ENCODE measurements around the gene SHISA8.

GRCh38 chr22:41891407-41891806 lies 23.5 kb downstream of the SHISA8 start:
- TF ChIP-seq TARDBP (IDR thresholded peaks at IDR 0.05): no peak
- TF ChIP-seq FOXA1 (IDR thresholded peaks at IDR 0.05): no peak
- TF ChIP-seq FOXM1 (IDR thresholded peaks at IDR 0.05; ENCODE audit: borderline replicate concordance): no peak
- no peak for TF ChIP-seq BHLHE40 (IDR thresholded peaks at IDR 0.05; ENCODE audit: borderline replicate concordance)
- TF ChIP-seq NFRKB (IDR thresholded peaks at IDR 0.05): no peak
- no peak for TF ChIP-seq SUZ12 (IDR thresholded peaks at IDR 0.05)
- no peak for TF ChIP-seq ELF4 (IDR thresholded peaks at IDR 0.05)
- TF ChIP-seq SP1 (IDR thresholded peaks at IDR 0.05): no peak
- TF ChIP-seq ARNT (IDR thresholded peaks at IDR 0.05): no peak
- no peak for TF ChIP-seq ZNF384 (IDR thresholded peaks at IDR 0.05)
- TF ChIP-seq, protein P1, sequence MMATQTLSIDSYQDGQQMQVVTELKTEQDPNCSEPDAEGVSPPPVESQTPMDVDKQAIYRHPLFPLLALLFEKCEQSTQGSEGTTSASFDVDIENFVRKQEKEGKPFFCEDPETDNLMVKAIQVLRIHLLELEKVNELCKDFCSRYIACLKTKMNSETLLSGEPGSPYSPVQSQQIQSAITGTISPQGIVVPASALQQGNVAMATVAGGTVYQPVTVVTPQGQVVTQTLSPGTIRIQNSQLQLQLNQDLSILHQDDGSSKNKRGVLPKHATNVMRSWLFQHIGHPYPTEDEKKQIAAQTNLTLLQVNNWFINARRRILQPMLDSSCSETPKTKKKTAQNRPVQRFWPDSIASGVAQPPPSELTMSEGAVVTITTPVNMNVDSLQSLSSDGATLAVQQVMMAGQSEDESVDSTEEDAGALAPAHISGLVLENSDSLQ (IDR thresholded peaks at IDR 0.05): no peak
- TF ChIP-seq LEF1 (IDR thresholded peaks at IDR 0.05; ENCODE audit: borderline replicate concordance): no peak
- TF ChIP-seq HDGF (IDR thresholded peaks at IDR 0.05; ENCODE audit: borderline replicate concordance): no peak
- TF ChIP-seq CTBP1 (IDR thresholded peaks at IDR 0.05; ENCODE audit: borderline replicate concordance): no peak

All from HEK293T (cell line).